K562 (cell line): ENCODE data around the gene MCAM. TPM values are rescaled to one million over a fixed set of nuclear protein-coding genes. Genes with fewer than 3 reads are reported as not detected.
A peak's percentile ranks its signal among the peaks of the same experiment; 100 is the strongest.

Source experiments
- CCNT2 ChIP-seq: IDR thresholded peaks from 2 replicates; pipeline ENCODE4 v1.6.1; 2011; ENCODE audit warnings: borderline replicate concordance, low read depth, mild to moderate bottlenecking, moderate library complexity, mixed read lengths, low read length; ENCODE audit not compliant: insufficient read length; ENCODE audit errors: extremely low read depth
- CHD2 ChIP-seq: IDR thresholded peaks from 2 replicates; pipeline ENCODE4 v1.6.1; 2011; ENCODE audit warnings: low read depth, low read length
- E2F3 ChIP-seq: fragments of 250-450 bp; sonication (Bioruptor Pico); IDR thresholded peaks from 2 replicates; pipeline ENCODE4 v1.4.0; 2020; ENCODE audit warnings: mild to moderate bottlenecking
- EGR1 ChIP-seq: fragments of 450-650 bp; conservative IDR thresholded peaks from 2 replicates; pipeline ENCODE4 v1.6.1; 2017; ENCODE audit warnings: mild to moderate bottlenecking
- HDAC1 ChIP-seq, 2 experiments: fragments of 450-650 bp; IDR thresholded peaks; 2 replicates each; pipeline ENCODE4 v1.6.1; 2016 to 2017; ENCODE audit warnings: inconsistent platforms in 1 of 2, mild to moderate bottlenecking in 1 of 2, moderate library complexity in 1 of 2
- MAFG ChIP-seq: fragments of 450-650 bp; conservative IDR thresholded peaks from 2 replicates; pipeline ENCODE4 v1.6.1; 2016; ENCODE audit warnings: missing genetic modification characterization, missing compliant biosample characterization
- MXI1 ChIP-seq: IDR thresholded peaks from 2 replicates; pipeline ENCODE4 v1.6.1; 2011; ENCODE audit warnings: low read depth, mild to moderate bottlenecking, improper control_type of control experiment, low read length
- NR2C2 ChIP-seq, 2 experiments: fragments of 200-800 bp in 1 of 2; sonication (Bioruptor generic) in 1 of 2; sonication (generic) in 1 of 2; formaldehyde crosslinking in 1 of 2; IDR thresholded peaks; 2 replicates each; pipeline versions ENCODE4 v1.6.1 to v1.8.0; 2016 to 2022; ENCODE audit warnings: mild to moderate bottlenecking in 1 of 2, missing compliant biosample characterization in 1 of 2, missing genetic modification characterization in 1 of 2, missing genetic modification reagents in 1 of 2
- PTRF ChIP-seq: fragments of 450-650 bp; IDR thresholded peaks from 2 replicates; pipeline ENCODE4 v1.6.1; 2016; ENCODE audit warnings: mild to moderate bottlenecking, missing genetic modification characterization, missing compliant biosample characterization
- RCOR1 ChIP-seq, 2 experiments: IDR thresholded peaks; 2 replicates each; pipeline ENCODE4 v1.6.1; 2012; ENCODE audit warnings: low read depth in 2 of 2, low read length in 2 of 2, borderline replicate concordance in 1 of 2, improper control_type of control experiment in 1 of 2
- SMC3 ChIP-seq: conservative IDR thresholded peaks from 2 replicates; pipeline ENCODE4 v1.6.1; 2011; ENCODE audit warnings: low read depth, low read length, improper control_type of control experiment; ENCODE audit not compliant: insufficient read depth
- SRSF1 ChIP-seq: fragments of 200-400 bp; formaldehyde crosslinking; IDR thresholded peaks from 2 replicates; pipeline ENCODE4 v1.6.1; 2017; ENCODE audit warnings: mild to moderate bottlenecking, low read depth, low read length, moderate library complexity
- ZFP36 ChIP-seq: fragments of 150-350 bp; IDR thresholded peaks from 2 replicates; pipeline ENCODE4 v1.6.1; 2018; ENCODE audit warnings: low read length, low read depth; ENCODE audit not compliant: partially characterized antibody
- ZNF75A ChIP-seq: fragments of 450-650 bp; formaldehyde crosslinking; IDR thresholded peaks from 2 replicates; pipeline ENCODE4 v1.4.0; 2020; ENCODE audit warnings: mild to moderate bottlenecking
- polyA plus RNA-seq, 8 experiments: library from polyadenylated mRNA; depleted of rRNA in 4 of 8; stranded (reverse) in 5 of 8; unstranded in 3 of 8; fragments of >200 nt; fragmentation: Nextera tagmentation in 2 of 8; fragmentation: Illumina TruSeq in 1 of 8; extraction: Ambion mirVana in 2 of 8; extraction: Trizol in 1 of 8; gene quantifications; 2 replicates each; pipeline versions ENCODE4 v1.2.1 to v1.2.3, GENCODE V29; 2011 to 2014; ENCODE audit warnings: inconsistent platforms in 1 of 8, missing spikeins in 1 of 8
- total RNA-seq, 7 experiments: library from RNA; depleted of rRNA in 6 of 7; stranded (reverse); fragments of >200 nt in 6 of 7; fragmentation: Illumina TruSeq in 2 of 7; extraction: Trizol in 2 of 7; gene quantifications; 2 replicates each; pipeline versions ENCODE4 v1.2.1 to v1.2.3, GENCODE V29; 2011 to 2021; ENCODE audit warnings: low replicate concordance in 1 of 7
- TF ChIP-seq, protein P1 (sequence below): fragments of 250-450 bp; sonication (Bioruptor Pico); IDR thresholded peaks from 2 replicates; pipeline ENCODE4 v1.5.0; 2021
- TF ChIP-seq, protein P2 (sequence below): fragments of 450-650 bp; formaldehyde crosslinking; IDR thresholded peaks from 2 replicates; pipeline ENCODE4 v1.4.0; 2020; ENCODE audit warnings: mild to moderate bottlenecking
- TF ChIP-seq, protein P3 (sequence below): fragments of 450-650 bp; IDR thresholded peaks from 2 replicates; pipeline ENCODE4 v1.6.1; 2016; ENCODE audit warnings: missing biosample characterization, missing genetic modification characterization

The MCAM gene
- total and polyA plus RNA-seq, 9 of the 15 experiments (the other 6 are each of a cell fraction or from before 2014, with no cell fraction given) = 14.7 to 118 (median 53.6) TPM

DNA sequence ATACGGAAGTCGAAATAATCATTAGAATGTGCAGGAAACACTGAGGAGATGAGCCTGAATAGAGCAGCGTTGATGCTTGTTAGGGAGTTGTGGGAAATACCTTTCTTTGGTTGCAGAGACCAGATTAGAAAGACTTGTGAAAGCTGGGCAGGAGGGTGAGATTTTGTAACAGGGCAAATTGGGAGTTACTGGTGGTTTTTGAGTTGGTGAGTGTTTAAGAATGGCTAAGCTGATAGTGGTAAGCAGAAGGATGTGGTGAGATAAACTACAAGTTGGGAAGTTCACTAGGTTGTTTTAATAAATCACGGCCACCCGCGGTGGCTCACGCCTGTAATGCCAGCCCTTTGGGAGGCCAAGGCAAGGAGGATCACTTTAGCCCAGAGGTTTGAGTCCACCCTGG lies 34.4 kb downstream of the MCAM start (continued):
- TF ChIP-seq, protein P1, sequence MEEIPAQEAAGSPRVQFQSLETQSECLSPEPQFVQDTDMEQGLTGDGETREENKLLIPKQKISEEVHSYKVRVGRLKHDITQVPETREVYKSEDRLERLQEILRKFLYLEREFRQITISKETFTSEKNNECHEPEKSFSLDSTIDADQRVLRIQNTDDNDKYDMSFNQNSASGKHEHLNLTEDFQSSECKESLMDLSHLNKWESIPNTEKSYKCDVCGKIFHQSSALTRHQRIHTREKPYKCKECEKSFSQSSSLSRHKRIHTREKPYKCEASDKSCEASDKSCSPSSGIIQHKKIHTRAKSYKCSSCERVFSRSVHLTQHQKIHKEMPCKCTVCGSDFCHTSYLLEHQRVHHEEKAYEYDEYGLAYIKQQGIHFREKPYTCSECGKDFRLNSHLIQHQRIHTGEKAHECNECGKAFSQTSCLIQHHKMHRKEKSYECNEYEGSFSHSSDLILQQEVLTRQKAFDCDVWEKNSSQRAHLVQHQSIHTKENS (CRISPR knock-in tag) = no peak
- TF ChIP-seq RCOR1 (IDR thresholded peaks at IDR 0.05; ENCODE audit: borderline replicate concordance in 1 of 2, low read depth in 2 of 2, low read length in 2 of 2) (peak in 1 of 2 experiments; percentile 31; a peak in 1 of 4 replicates), CHD2 (no peak), ZFP36 (no peak), E2F3 (no peak), NR2C2 (CRISPR knock-in tag; IDR thresholded peaks at IDR 0.05) (no peak), NR2C2 (tag; IDR thresholded peaks at IDR 0.05) (no peak), PTRF (tag) (no peak), SMC3 (no peak), ZNF75A (CRISPR knock-in tag) (no peak), SRSF1 (no peak), HDAC1 (IDR thresholded peaks at IDR 0.05) (peak in 1 of 2 experiments; percentile 50; a peak in 1 of 4 replicates), MAFG (tag) (no peak), MXI1 (no peak), CCNT2 (no peak), EGR1 (no peak)
- TF ChIP-seq, protein P2, sequence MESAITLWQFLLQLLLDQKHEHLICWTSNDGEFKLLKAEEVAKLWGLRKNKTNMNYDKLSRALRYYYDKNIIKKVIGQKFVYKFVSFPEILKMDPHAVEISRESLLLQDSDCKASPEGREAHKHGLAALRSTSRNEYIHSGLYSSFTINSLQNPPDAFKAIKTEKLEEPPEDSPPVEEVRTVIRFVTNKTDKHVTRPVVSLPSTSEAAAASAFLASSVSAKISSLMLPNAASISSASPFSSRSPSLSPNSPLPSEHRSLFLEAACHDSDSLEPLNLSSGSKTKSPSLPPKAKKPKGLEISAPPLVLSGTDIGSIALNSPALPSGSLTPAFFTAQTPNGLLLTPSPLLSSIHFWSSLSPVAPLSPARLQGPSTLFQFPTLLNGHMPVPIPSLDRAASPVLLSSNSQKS (CRISPR knock-in tag) = no peak
- TF ChIP-seq, protein P3, sequence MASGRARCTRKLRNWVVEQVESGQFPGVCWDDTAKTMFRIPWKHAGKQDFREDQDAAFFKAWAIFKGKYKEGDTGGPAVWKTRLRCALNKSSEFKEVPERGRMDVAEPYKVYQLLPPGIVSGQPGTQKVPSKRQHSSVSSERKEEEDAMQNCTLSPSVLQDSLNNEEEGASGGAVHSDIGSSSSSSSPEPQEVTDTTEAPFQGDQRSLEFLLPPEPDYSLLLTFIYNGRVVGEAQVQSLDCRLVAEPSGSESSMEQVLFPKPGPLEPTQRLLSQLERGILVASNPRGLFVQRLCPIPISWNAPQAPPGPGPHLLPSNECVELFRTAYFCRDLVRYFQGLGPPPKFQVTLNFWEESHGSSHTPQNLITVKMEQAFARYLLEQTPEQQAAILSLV (tag) = no peak
